IPS-18c (cell line): ENCODE measurements around the gene NOXO1.

ENCODE experiments used
- H3K4me3 ChIP-seq: 2 replicates; pipeline ENCODE4 v1.7.0; 2013; ENCODE audit warnings: low read depth, mild to moderate bottlenecking, low read length, moderate library complexity; ENCODE audit not compliant: insufficient read depth
- H3K9me3 ChIP-seq: one replicate; pipeline ENCODE4 v1.6.1; 2013; ENCODE audit warnings: mild to moderate bottlenecking, low read length, moderate library complexity; ENCODE audit not compliant: control insufficient read depth, insufficient read depth

Gene NOXO1

DNA sequence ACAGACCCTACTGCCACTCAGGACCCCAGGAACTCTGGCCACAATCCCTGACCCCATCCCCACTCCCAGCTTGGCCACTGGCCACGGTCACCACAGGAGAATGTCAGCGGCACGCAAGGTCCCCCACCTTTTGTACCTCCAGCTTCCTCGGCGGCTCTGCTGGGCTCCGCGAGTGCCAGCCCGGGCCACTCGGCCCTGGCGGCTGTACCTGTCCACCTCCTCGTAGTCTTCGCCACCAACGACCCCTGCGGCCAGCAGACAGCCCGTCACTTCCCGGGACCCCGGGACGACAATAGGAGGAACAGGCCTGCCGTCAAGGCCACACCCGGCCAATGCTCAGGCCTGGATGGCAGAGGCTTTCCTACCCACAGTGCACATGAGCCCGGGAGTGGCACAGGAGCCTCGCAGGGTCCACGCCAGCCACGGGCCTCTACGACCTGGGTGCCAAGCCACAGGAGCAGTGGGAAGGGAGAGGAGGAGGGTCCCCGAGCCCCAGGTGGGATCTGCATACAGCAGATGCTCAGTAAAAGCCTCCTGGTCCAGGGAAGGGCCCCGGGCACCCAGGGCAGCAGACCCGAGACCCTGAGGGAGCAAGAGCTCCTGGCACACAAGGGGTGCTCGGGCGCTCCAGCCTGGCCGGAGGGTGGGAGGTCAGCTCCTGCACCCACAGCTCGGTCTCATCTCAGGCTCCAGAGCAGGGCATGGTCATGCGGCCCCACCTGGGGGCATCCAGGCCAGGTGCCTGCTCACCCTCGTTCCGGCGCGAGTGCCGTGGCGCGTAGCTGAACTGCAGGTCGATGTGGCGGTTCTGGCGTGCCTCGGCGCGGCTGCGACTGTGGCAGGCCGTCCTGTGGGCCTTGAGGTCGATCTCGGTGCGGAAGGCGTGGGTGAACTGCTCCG lies 20.4 kb upstream of the NOXO1 start:
- Histone ChIP-seq H3K9me3 (no peaks in the 10 kb centered on the region), H3K4me3 (no peak overlapping the region)

DNA sequence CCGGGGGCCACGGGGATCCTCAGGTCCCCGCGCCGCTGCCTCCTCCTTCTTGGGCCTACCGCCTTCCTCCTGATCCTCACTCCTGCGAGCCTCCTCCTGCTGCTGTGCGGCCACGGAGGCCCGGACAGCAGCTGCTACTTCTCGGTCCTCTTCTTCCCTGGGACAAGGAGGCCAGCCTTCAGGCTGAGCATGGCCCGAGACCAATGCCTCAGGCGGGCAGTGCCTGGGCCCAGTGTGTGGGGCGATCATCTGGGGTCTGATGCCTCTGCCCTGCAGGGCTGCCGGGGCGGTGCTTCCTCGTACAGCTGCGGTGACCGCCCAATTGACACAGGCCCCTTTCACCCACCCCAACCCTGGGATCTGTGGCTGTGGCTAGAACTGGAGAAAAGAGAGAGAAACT lies 19.8 kb upstream of the NOXO1 start:
- Histone ChIP-seq H3K9me3 (no peaks in the 10 kb centered on the region), H3K4me3 (no peak overlapping the region)

- H3K9me3 ChIP-seq, result no peaks in the 10 kb centered on the region
Measured at GRCh38 chr16:1999866-2000514, 18.7 kb upstream of the NOXO1 start.

DNA sequence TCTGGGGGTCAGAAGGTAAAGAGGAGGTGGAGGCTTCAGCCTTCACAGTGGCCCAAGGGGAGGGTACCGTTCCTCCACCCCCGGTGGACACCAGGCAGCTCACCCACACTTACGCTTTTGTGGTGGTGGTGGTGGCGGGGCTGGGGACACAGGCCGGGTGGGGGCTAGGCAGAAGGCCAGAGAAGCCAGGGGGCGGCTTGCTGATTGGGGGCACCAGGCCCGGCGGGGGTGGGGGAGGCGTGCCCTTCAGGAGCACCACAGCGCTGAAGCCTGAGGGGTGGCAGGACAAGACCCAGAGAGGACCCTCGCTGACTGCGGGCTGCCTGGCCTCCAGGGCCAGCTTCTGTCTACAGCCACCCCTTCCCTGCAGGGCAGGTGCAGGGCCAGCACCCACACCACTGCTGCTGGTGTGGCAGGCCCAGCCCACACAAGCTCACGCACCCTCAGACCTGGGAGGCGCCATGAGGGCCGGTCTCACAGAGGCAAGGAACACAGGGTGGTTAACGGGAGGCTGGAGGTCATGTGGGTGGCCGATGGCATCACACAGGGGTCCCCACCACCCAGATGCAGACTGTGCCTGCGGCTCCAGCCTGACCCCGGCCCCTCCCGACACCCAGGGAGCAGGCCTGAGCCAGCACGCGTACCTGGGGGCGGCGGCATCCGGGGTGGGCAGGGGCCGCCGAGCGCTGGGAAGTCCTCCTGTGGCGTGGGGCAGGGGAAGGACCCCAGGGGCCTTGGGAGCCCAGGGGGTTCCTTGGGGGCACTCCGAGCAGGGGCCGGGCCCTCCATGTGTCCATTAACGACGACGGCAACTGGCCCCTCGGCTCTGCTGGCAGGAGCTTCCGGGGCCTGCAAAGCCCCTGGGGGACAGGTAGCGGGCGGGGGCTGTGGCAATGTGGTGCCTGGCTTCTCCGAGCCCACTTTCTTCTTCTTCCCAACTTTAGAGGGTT lies 17.9 kb upstream of the NOXO1 start:
- no peaks in the 10 kb centered on the region for H3K9me3 ChIP-seq
- no peak overlapping the region for H3K4me3 ChIP-seq

More at GRCh38 chr16:1999866-2000514, 18.7 kb upstream of the NOXO1 start:
- no peak overlapping the region for H3K4me3 ChIP-seq

GRCh38 chr16:1998360-1998835 lies 17.1 kb upstream of the NOXO1 start:
- H3K9me3 ChIP-seq, result no peaks in the 10 kb centered on the region

DNA sequence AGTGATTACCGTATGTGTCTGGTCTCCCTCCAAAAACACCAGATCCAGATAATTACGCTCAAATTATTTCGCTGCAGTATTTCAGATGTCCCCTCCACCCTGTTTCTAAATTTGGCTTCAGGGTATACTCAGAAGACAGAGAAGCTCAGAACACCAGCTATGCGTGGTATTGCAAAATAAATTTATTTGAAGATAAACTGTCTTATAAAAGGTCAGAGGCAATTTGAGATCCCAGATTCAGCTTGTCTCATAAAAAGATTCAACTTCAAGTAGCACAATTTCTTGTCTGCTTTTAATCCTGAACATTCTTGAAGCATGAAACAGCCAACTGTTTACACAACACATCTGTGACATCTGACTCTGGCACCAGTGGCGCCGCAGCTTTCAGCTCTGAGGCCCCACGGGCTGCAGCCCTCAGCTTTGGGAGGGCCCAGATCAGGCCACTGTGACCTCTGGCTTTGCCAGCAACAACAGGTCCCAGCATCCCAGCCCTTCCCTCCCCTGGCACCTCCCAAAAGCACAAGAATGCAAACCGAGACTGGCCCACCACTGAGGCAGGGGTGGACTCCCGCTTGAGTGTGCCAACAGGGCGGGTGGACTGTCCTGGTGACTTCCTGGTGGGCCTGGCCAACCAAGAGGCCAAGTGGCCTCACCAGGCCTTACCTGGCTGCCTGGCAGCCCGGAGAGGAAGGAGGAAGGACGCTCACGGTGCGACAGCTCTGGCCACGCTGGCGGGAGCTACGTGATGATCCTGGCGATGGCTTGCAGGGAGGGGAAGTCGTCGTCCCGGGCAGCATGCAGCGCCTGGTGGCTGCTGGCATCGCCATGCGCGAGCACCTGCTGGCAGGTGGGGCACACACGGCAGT lies 16.5 kb upstream of the NOXO1 start:
- Histone ChIP-seq H3K9me3 (no peaks in the 10 kb centered on the region), H3K4me3 (no peak overlapping the region)

More at GRCh38 chr16:1998360-1998835, 17.1 kb upstream of the NOXO1 start:
- no peak overlapping the region for H3K4me3 ChIP-seq

GRCh38 chr16:1993731-1994131 lies 12.5 kb upstream of the NOXO1 start:
- no peak overlapping the region for H3K4me3 ChIP-seq

DNA sequence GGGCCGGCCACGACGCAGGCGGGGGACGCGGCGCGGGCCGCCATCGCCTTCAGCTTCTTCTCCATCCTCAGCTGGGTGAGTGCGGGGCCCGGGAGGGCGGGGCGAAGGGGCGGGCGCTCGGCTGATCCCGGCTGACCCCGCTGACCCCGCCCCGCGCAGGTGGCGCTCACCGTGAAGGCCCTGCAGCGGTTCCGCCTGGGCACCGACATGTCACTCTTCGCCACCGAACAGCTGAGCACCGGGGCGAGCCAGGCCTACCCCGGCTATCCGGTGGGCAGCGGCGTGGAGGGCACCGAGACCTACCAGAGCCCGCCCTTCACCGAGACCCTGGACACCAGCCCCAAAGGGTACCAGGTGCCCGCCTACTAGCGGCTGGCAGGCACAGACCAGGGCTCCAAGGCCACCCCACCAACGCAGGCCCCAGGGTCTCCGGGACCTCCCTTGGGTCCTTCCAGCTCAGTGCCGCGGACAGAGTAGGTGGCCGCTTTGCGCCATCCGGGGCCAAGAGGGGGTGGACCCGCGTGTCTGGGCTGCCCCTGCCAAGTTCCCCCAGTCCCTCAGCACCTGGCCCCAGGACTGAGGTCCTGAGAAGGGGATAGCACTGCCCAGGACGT lies 11.5 kb upstream of the NOXO1 start:
- peak overlapping the region; percentile 34; the same call in 1 of the 2 replicates for H3K4me3 ChIP-seq

More at GRCh38 chr16:1993731-1994131, 12.5 kb upstream of the NOXO1 start:
- H3K9me3 ChIP-seq, result no peaks in the 10 kb centered on the region

GRCh38 chr16:1991948-1992703 lies 10.9 kb upstream of the NOXO1 start:
- Histone ChIP-seq H3K9me3 (no peaks in the 10 kb centered on the region), H3K4me3 (peak overlapping the region; percentile 34; the same call in 1 of the 2 replicates)

More for the DNA sequence above, 11.5 kb upstream of the NOXO1 start:
- H3K9me3 ChIP-seq, result no peaks in the 10 kb centered on the region

DNA sequence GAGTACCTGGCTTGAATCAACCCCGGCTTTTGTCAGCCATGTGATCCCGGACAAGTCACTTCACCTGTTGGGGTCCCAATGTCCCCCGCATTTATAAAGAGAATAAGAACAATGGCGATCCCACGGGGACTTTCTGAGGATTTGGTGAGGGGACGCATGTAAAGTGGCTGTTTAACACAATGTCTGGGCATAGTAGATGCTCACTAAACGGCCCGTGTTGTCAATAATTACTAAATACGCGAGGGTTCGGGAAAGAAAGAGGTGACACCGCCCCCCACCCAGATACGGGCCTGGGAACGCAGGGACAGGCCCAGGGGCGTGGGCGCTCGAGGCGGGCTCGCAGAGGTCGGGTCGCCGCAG lies 10.3 kb upstream of the NOXO1 start:
- Histone ChIP-seq H3K4me3 (peak overlapping the region; percentile 34; the same call in 1 of the 2 replicates), H3K9me3 (no peaks in the 10 kb centered on the region)

DNA sequence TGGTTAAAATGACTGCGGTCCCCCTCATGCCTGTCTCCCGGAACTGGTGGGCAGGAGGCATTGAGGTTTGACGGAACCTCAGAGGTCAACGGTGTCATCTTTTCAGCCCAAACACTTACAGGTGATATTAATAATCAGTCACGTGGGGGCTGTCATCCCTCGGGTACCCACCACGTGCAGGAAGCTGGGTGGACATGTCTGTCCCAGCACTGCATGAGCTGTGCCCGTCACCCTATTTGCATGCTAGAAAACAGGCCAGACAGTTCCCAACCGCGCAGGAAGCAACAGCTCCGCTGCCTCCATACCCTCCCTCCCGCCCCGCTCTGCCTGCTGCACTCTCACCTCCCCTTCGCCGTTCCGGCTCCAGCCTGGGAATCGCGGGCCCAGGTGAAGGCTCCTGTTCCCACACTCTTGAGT lies 9.9 kb upstream of the NOXO1 start:
- Histone ChIP-seq H3K9me3 (no peaks in the 10 kb centered on the region), H3K4me3 (peak overlapping the region; percentile 60; the same call in 1 of the 2 replicates)

GRCh38 chr16:1990351-1991134 lies 9.3 kb upstream of the NOXO1 start:
- Histone ChIP-seq H3K4me3 (peak overlapping the region; percentile 60), H3K9me3 (no peaks in the 10 kb centered on the region)

GRCh38 chr16:1990101-1990350 lies 8.8 kb upstream of the NOXO1 start:
- peak overlapping the region; percentile 60; the same call in 1 of the 2 replicates for H3K4me3 ChIP-seq
- no peaks in the 10 kb centered on the region for H3K9me3 ChIP-seq

DNA sequence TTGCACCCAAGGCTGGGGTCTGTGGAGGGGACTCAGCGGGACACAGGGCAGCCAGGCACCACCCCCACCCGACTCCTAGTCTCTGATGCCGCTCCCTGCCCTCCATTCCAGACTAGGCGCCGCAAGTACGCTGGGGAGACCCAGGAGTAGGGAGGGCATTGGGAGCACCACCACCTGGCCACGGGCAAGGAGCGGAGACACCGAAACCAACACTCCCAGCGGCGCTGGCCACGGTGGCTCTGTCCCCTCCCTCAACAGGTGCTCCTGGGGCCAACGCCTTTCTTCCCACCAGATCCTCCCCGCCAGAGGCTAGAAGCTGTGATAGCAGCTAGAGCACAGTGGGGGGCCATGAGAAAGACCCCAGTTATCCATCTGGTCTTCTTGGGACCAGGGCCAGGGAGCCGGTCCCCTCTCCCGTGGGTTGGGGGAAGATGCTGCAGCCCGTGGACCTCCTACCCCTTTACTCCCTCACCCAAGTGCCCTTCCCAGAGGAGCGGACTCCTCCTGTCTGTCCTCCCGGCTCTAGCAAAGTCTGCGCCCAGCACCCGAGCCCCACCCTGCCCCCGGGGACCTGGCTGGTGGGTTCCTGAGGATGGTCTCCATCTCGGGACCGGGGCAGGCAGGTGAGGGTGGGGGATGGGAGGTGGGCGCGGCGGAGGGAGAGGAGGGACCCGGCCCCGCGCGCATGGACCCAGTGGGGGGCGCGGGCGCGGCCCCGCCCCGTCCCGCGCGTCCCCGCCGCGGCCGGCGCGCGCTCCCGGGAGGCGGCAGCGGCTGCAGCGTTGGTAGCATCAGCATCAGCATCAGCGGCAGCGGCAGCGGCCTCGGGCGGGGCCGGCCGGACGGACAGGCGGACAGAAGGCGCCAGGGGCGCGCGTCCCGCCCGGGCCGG lies 8.2 kb upstream of the NOXO1 start, which contains the start of gene SYNGR3:
Gene SYNGR3, plus strand, starts transcription at position 762 of the 892 bp plus-strand sequence. CDS start 133 bp downstream, outside the sequence.
- H3K4me3 ChIP-seq, result peak within 1 kb of the TSS; percentile 66
- no peaks in the 10 kb centered on the region for H3K9me3 ChIP-seq
